Peyer's patch (tissue), 4 donors: ENCODE results near the gene SLC5A11.

Source experiments
- CTCF ChIP-seq, 6 experiments: fragments of 450-650 bp in 4 of 6; fragments of 200-600 bp in 2 of 6; sonication (generic) in 1 of 6; IDR thresholded peaks; one replicate each; pipeline ENCODE4 v1.5.1; 2017 to 2019; ENCODE audit warnings: antibody characterized with exemption in 6 of 6, mild to moderate bottlenecking in 3 of 6, moderate library complexity in 1 of 6
- POLR2A ChIP-seq, 2 donors: fragments of 450-650 bp; IDR thresholded peaks; one replicate each; pipeline ENCODE4 v1.5.1; 2017; ENCODE audit warnings: antibody characterized with exemption in 2 of 2, mild to moderate bottlenecking in 2 of 2, moderate library complexity in 2 of 2

- TF ChIP-seq CTCF (IDR thresholded peaks at IDR 0.05) (no peak), POLR2A (IDR thresholded peaks at IDR 0.05) (no peak)
Observed at GRCh38 chr16:24839347-24839972, 6.3 kb upstream of the SLC5A11 start.
